ENCODE measurements around the gene STUM.

GRCh38 chr1:226553266-226553923, 4.8 kb downstream of the STUM start:
- TF ChIP-seq ZNF274 (IDR thresholded peaks at IDR 0.05; ENCODE audit: borderline replicate concordance, extremely low read depth, low read length) (no peak), JUN (IDR thresholded peaks at IDR 0.05; ENCODE audit: low read depth, low read length) (no peak), CTCF (IDR thresholded peaks at IDR 0.05; ENCODE audit: control extremely low read depth in 1 of 3, insufficient read depth in 1 of 3, low read depth in 1 of 3, low read length in 3 of 3) (no peak)

Data from H1 (cell line).